Caki2 (cell line): Measurements from ENCODE around the gene PKMYT1. TPM values are rescaled to one million over a fixed set of nuclear protein-coding genes. Genes with fewer than 3 reads are reported as not detected.

Source experiments
- DNase-seq: peaks from one replicate; pipeline ENCODE4 v3.0.0-alpha.2; 2015; ENCODE audit warnings: low read depth
- in situ Hi-C: cut with HindIII; loops from 2 replicates; pipeline ENCODE4 v1.10.0; 2016; ENCODE audit warnings: low sequenced_read_pairs, low pct_unique_long_range_greater_than_20kb, mixed read lengths
- total RNA-seq: library from RNA; depleted of rRNA; stranded (reverse); fragments of >200 nt; shearing (Covaris generic); gene quantifications from 2 replicates; pipeline ENCODE4 v1.2.3, GENCODE V29; 2014; ENCODE audit warnings: low replicate concordance

The PKMYT1 gene
- total RNA-seq, 1 experiment from 2014 or later: 39.1 TPM

GRCh38 chr16:3020604-3021448 is 40.6 kb upstream of the PKMYT1 start:
- in situ Hi-C loops: no loop called here
- DNase-seq: peak; percentile 97

- in situ Hi-C loops: no loop called here
- DNase-seq: peak; percentile 76
Measured at GRCh38 chr16:3020247-3020603, 40.0 kb upstream of the PKMYT1 start, which contains the start of gene TNFRSF12A. Gene TNFRSF12A (plus strand): TSS chr16:3020368. CDS start chr16:3020398, 30 bp downstream.

GRCh38 chr16:3019594-3020246 is 39.5 kb upstream of the PKMYT1 start:
- DNase-seq: no peak
- in situ Hi-C loops: no loop called here

GRCh38 chr16:3017794-3018506 is 37.7 kb upstream of the PKMYT1 start, which contains the start of gene CLDN6:
Gene CLDN6 (minus strand): TSS chr16:3018183. CDS start chr16:3016021, 2,162 bp downstream.
- in situ Hi-C loops: no loop called here

GRCh38 chr16:3017344-3017743 is 37.1 kb upstream of the PKMYT1 start:
- DNase-seq: no peak
- in situ Hi-C loops: no loop called here

More at GRCh38 chr16:3017794-3018506, 37.7 kb upstream of the PKMYT1 start, which contains the start of gene CLDN6:
- no peak for DNase-seq

- DNase-seq: no peak
- in situ Hi-C loops: no loop called here
Measured at GRCh38 chr16:3015865-3016521, 35.7 kb upstream of the PKMYT1 start.

- in situ Hi-C loops: no loop called here
Measured at GRCh38 chr16:3014971-3015370, 34.7 kb upstream of the PKMYT1 start.

GRCh38 chr16:3013998-3014690 is 33.9 kb upstream of the PKMYT1 start:
- in situ Hi-C loops: no loop called here
- DNase-seq: no peak

More at GRCh38 chr16:3014971-3015370, 34.7 kb upstream of the PKMYT1 start:
- no peak for DNase-seq

- peak; percentile 55 for DNase-seq
- in situ Hi-C loops: no loop called here
Measured at GRCh38 chr16:3013491-3013951, 33.3 kb upstream of the PKMYT1 start.

- in situ Hi-C loops: no loop called here
- DNase-seq: peak; percentile 62
Measured at GRCh38 chr16:3012828-3013420, 32.7 kb upstream of the PKMYT1 start, which contains the start of gene CLDN9. Gene CLDN9 (plus strand): TSS chr16:3012923. CDS start chr16:3013363, 440 bp downstream.

GRCh38 chr16:3012246-3012645 is 32.0 kb upstream of the PKMYT1 start:
- DNase-seq: no peak
- in situ Hi-C loops: no loop called here

GRCh38 chr16:3010510-3010909 is 30.3 kb upstream of the PKMYT1 start:
- DNase-seq: no peak
- in situ Hi-C loops: no loop called here

- in situ Hi-C loops: no loop called here
- DNase-seq: no peak
Measured at GRCh38 chr16:3009568-3010390, 29.5 kb upstream of the PKMYT1 start.

- in situ Hi-C loops: no loop called here
Measured at GRCh38 chr16:3008690-3009037, 28.4 kb upstream of the PKMYT1 start.

GRCh38 chr16:3007957-3008689 is 27.9 kb upstream of the PKMYT1 start:
- in situ Hi-C loops: no loop called here
- no peak for DNase-seq

More at GRCh38 chr16:3008690-3009037, 28.4 kb upstream of the PKMYT1 start:
- no peak for DNase-seq
